Common myeloid progenitor, CD34-positive (primary cell): ENCODE measurements around the gene ALDH9A1.

Source experiments
- CTCF ChIA-PET: fragments of 350-600 bp; sonication (Branson Sonifier 250); formaldehyde crosslinking; loops from one replicate; lab custom pipeline; 2021; ENCODE audit warnings: antibody characterized with exemption; lab: Charles Lee
- POLR2A ChIA-PET: fragments of 350-600 bp; sonication (Branson Sonifier 250); formaldehyde crosslinking; loops from one replicate; lab custom pipeline; 2021; ENCODE audit warnings: antibody characterized with exemption; lab: Charles Lee
- DNase-seq, 3 donors: peaks; one replicate each; pipeline versions ENCODE4 v3.0.0 to v3.0.0-alpha.2; 2013
- H3K27ac ChIP-seq, 2 experiments: 1 replicate in 1 of 2; 2 replicates in 1 of 2; pipeline ENCODE4 v1.7.0; 2013; ENCODE audit warnings: inconsistent platforms in 2 of 2, low read length in 2 of 2, mild to moderate bottlenecking in 2 of 2, low read depth in 1 of 2, moderate library complexity in 1 of 2; ENCODE audit not compliant: severe bottlenecking in 2 of 2, insufficient read depth in 1 of 2, poor library complexity in 1 of 2
- H3K27me3 ChIP-seq, 5 experiments: replicated peaks in 2 of 5; 1 replicate in 3 of 5; 2 replicates in 2 of 5; pipeline versions ENCODE4 v1.6.1 to v1.7.0; 2013; ENCODE audit warnings: low read length in 4 of 5, mild to moderate bottlenecking in 2 of 5, moderate library complexity in 2 of 5, inconsistent platforms in 1 of 5; ENCODE audit not compliant: insufficient read depth in 5 of 5, control insufficient read depth in 4 of 5
- H3K36me3 ChIP-seq, 4 experiments: 1 replicate in 2 of 4; 2 replicates in 2 of 4; pipeline versions ENCODE4 v1.6.1 to v1.7.0; 2013; ENCODE audit warnings: low read length in 3 of 4, control low read depth in 1 of 4, mild to moderate bottlenecking in 1 of 4; ENCODE audit not compliant: control insufficient read depth in 4 of 4, insufficient read depth in 4 of 4
- H3K4me1 ChIP-seq, 4 experiments: 1 replicate in 3 of 4; 2 replicates in 1 of 4; pipeline versions ENCODE4 v1.6.1 to v1.7.1; 2013; ENCODE audit warnings: low read length in 3 of 4, mild to moderate bottlenecking in 3 of 4, control low read depth in 1 of 4, inconsistent platforms in 1 of 4, moderate library complexity in 1 of 4; ENCODE audit not compliant: control insufficient read depth in 4 of 4, insufficient read depth in 4 of 4; ENCODE audit errors: control extremely low read depth in 1 of 4
- H3K4me3 ChIP-seq, 7 experiments: 1 replicate in 4 of 7; 2 replicates in 3 of 7; pipeline versions ENCODE4 v1.5.1 to v1.7.0; 2013; ENCODE audit warnings: mild to moderate bottlenecking in 7 of 7, low read length in 6 of 7, moderate library complexity in 6 of 7, inconsistent platforms in 2 of 7, low read depth in 2 of 7, control low read depth in 1 of 7; ENCODE audit not compliant: insufficient read depth in 4 of 7, control insufficient read depth in 1 of 7; ENCODE audit errors: extremely low read depth in 1 of 7
- H3K9me3 ChIP-seq, 5 experiments: 1 replicate in 4 of 5; 2 replicates in 1 of 5; pipeline versions ENCODE4 v1.6.1 to v1.7.1; 2013; ENCODE audit warnings: low read length in 4 of 5, mild to moderate bottlenecking in 2 of 5, inconsistent platforms in 1 of 5, low read depth in 1 of 5, moderate library complexity in 1 of 5; ENCODE audit not compliant: control insufficient read depth in 4 of 5, insufficient read depth in 2 of 5; ENCODE audit errors: control extremely low read depth in 1 of 5
- WGBS: methylation state at CpG from one replicate; pipeline ENCODE4 v1.1.5; 2013; ENCODE audit not compliant: insufficient coverage; 5-methylcytosine and 5-hydroxymethylcytosine counted together

The ALDH9A1 gene

DNA sequence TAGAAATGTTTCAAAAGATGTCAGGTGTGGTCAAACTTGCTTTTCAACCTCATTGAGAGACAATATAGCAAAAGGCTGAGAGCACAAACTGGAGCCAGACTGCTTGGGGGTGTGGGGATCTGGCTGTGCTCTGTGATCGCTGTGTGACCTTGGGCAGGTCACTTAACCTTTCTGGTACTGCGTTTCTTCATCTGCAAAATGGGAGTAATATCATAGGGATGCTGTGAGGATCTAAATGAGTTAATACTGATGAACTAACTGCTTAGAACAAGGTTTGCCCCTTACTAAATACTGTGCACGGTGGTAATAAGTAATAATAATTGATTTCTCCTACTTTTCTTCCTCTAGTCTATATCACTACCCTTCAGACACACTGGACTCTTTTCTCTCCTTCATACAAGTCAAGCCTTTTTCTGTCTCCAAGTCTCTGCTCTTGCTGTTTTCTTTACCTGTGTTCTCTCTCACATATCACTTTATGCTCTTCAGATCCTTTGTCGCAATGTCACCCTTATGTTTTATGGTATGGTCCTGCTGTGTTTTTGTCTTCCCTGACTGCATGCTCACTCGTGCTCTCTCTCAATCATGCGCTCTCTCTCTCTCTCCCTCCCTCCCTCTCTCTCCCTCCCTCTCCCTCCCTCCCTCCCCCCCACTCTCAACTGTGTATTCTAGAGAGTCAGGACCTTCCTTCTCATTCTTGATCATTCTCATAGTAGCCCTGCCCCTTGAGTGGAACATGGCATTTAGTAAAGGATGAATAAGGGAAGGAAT lies 64.0 kb downstream of the ALDH9A1 start:
- no peak overlapping the region for H3K4me3 ChIP-seq
- DNase-seq, result no peak
- H3K9me3 ChIP-seq, result no peaks in the 10 kb centered on the region
- no peak overlapping the region for H3K27ac ChIP-seq
- POLR2A ChIA-PET, result no interaction called here
- CTCF ChIA-PET, result no interaction called here
- peaks cover 0 to 3% (median 0%) of the 10 kb centered on the region in 4 experiments for H3K36me3 ChIP-seq
- peaks cover 12 to 31% (median 21%) of the 10 kb centered on the region in 4 experiments for H3K4me1 ChIP-seq
- 100% methylated on average over 2 of the region's 6 CpGs for WGBS
- H3K27me3 ChIP-seq, result no peaks in the 10 kb centered on the region

DNA sequence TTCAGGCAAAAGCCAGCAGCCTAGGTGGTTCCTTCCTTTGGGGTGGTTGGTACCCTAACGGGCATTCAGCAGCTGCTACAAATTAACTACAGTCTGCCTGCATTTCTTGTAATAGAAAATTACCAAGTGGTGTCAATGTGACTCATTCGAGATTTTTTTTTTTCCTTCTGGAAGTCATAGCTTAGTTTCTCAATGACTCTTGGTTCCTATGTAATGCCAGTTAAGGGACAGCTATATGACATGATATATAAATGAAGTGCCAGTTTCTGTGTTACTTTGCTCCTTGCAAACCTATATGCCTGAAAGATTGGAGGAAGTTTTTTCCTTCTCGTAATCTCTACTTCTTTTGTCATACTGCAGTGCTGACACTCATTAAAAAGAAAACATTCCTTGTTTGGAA lies 64.7 kb downstream of the ALDH9A1 start:
- DNase-seq, result peak in 2 of 3 donors; percentile 27 to 48
- no peaks in the 10 kb centered on the region for H3K9me3 ChIP-seq
- ChIA-PET POLR2A (no interaction called here), CTCF (interaction anchor here (0.7 to 1.9 kb wide), 2 partner anchors 11 to 225 kb away, joined by 3 to 5 read pairs; no protein-coding TSS in a partner anchor)
- H3K36me3 ChIP-seq, result peaks cover 0 to 3% (median 0%) of the 10 kb centered on the region in 4 experiments
- no CpG with 5 or more reads among the region's 3 CpGs for WGBS
- peaks cover 14 to 31% (median 22%) of the 10 kb centered on the region in 4 experiments for H3K4me1 ChIP-seq
- H3K27ac ChIP-seq, result no peak overlapping the region
- H3K27me3 ChIP-seq, result no peaks in the 10 kb centered on the region
- H3K4me3 ChIP-seq, result no peak overlapping the region

DNA sequence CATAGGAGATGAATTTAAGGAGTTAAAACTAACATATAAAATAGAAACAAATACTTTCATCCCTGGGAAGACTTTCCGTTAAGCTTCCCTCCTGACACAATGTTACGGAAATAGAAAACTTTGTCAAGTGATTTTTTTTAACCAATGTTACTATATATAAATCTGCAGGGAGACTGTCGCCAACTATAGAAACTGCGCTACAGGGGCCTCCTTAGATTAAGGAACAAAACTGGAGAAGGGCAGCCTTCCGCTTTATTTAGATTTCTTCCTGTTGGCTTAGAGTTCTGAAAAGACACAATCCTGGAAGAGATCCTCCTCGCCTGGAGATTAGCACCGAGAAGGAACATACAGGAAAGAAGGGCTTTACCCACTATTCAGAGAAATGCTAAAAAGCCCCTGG lies 65.9 kb downstream of the ALDH9A1 start:
- WGBS, result 29% methylated on average over 4 of the region's 7 CpGs
- Histone ChIP-seq H3K4me3 (peak overlapping the region in 5 of 7 experiments; percentile 92 to 99 (median 95)), H3K27me3 (no peaks in the 10 kb centered on the region), H3K27ac (peak overlapping the region in 1 of 2 experiments; percentile 84), H3K36me3 (peaks cover 0 to 3% (median 0%) of the 10 kb centered on the region in 4 experiments), H3K4me1 (peaks cover 14 to 28% (median 22%) of the 10 kb centered on the region in 4 experiments), H3K9me3 (no peaks in the 10 kb centered on the region)
- ChIA-PET CTCF (interaction anchor here (0.6 to 1.9 kb wide), 5 partner anchors 12 to 92 kb away, joined by 3 to 5 read pairs (median 3); no protein-coding TSS in a partner anchor), POLR2A (interaction anchor here (0.6 kb wide), 2 partner anchors 12 to 246 kb away, joined by 3 read pairs; no protein-coding TSS in a partner anchor)
- peak in 1 of 3 donors; percentile 10 for DNase-seq

DNA sequence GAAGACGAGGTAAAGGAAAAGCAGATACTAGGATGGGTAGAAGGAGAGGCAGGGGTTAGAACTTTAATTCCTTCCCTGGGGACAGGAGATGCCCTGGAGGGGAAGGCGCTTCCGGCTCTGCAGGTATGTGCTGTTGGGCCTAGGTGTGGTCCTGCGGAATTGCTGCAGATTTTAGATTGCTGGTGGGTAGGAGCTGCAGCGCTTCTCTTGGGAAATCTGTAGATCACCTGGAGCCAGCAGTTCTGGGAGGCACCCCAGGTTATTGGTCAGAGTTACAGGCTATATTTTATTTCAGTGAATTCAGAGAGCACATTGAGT lies 66.3 kb downstream of the ALDH9A1 start:
- Histone ChIP-seq H3K4me3 (peak overlapping the region in 6 of 7 experiments; percentile 88 to 99 (median 94)), H3K27me3 (no peaks in the 10 kb centered on the region), H3K9me3 (no peaks in the 10 kb centered on the region), H3K4me1 (peaks cover 14 to 27% (median 21%) of the 10 kb centered on the region in 4 experiments), H3K27ac (peak overlapping the region in 1 of 2 experiments; percentile 84), H3K36me3 (peaks cover 0 to 3% (median 0%) of the 10 kb centered on the region in 4 experiments)
- no peak for DNase-seq
- ChIA-PET POLR2A (interaction anchor here (0.6 kb wide), 2 partner anchors 12 to 246 kb away, joined by 3 read pairs; no protein-coding TSS in a partner anchor), CTCF (interaction anchor here (0.6 to 1.9 kb wide), 6 partner anchors 13 to 93 kb away, joined by 3 to 5 read pairs (median 3); no protein-coding TSS in a partner anchor)
- WGBS, result 17% methylated on average over 4 of the region's 5 CpGs

DNA sequence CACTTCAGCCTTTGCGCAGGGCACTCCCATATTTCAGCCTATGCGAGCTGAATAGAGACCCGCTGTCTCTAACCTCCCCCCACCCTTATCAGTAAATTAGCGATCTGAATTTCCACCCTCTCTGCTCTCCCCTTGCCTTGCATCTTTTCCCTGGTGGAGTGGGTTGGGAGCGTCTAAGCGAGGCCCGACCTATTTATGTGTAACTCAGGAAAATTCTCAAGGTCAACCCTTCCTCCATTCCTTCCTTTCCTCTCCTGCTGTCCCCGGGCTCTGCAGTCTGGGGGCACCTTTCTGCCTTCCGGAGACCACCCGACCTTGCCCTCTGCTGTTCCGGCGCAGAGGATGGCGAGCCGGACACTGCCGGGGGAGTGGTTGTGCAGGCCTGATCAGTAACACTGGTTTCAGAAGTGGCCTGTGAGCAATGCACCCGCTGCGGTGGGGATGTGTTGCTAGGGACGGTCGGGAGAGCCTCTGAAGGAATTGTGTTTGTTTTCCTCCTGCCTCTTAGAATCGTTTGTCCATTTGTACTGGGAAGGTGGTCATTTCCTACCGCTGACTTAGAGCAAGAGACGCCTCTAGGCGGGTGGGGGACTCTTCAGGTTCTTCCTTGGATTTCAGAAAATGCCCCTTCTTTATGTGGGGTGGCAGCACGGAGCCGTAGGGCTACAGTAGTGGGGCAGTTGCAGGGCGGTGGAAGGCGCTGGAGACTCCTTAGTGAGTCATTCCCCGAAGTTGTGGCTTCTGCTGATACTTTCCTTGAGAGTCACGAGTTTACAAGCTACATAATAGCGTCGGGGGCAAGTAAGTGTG lies 66.8 kb downstream of the ALDH9A1 start:
- Histone ChIP-seq H3K36me3 (no peaks in the 10 kb centered on the region), H3K4me3 (peak overlapping the region; percentile 86 to 99 (median 93)), H3K4me1 (peaks cover 14 to 27% (median 21%) of the 10 kb centered on the region in 4 experiments), H3K27ac (peak overlapping the region in 1 of 2 experiments; percentile 84), H3K27me3 (no peaks in the 10 kb centered on the region), H3K9me3 (no peaks in the 10 kb centered on the region)
- 0% methylated on average over 24 of the region's 31 CpGs for WGBS
- ChIA-PET POLR2A (interaction anchor here (0.6 kb wide), 2 partner anchors 13 to 247 kb away, joined by 3 read pairs; no protein-coding TSS in a partner anchor), CTCF (interaction anchor here (0.6 to 1.9 kb wide), 6 partner anchors 13 to 93 kb away, joined by 3 to 5 read pairs (median 3); no protein-coding TSS in a partner anchor)
- peak; percentile 74 to 92 (median 89) for DNase-seq

DNA sequence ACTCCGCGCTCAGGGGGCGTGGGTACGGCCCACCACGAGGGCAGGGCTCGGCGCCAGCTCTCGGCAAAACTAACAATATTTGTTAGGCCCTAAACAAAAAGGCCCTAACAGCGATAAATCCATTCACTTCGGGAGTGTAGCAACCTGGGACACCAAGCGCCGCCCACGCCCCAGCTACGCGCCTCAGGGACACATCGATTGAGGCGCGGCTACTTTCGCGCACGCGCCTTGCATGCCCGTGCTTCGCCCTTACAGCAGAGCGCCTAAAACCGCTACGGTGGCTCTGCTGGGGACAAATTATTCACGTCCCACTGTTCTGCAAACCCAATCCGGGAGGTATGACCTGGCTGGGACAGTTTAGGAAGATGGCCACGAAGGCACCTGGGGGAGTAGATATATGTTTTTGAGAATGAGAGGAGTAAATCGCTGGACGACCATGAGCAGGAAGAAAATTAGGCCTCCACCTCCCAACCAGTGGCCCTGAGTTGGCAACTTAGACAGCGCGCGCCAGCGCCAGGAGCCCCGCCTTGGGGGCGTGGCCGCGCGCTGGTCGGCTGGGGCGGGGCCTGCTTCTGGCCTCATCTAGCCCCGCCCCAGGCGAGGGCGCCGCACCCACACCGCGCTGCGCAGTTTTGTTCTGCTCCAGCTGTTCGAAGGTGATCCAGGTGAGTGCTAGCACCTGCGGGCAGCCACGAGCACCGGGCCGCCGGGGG lies 67.6 kb downstream of the ALDH9A1 start, which contains the start of gene MGST3:
MGST3 (plus strand) TSS at position 606 of the 713 bp plus-strand sequence. CDS start 18,614 bp downstream, outside the sequence.
- peak within 1 kb of the TSS; percentile 44 to 84 for H3K27ac ChIP-seq
- ChIA-PET POLR2A (no interaction called here), CTCF (interaction anchor here (1.3 kb wide), 1 partner anchor 67 kb away, joined by 5 read pairs; no protein-coding TSS in a partner anchor)
- peaks cover 14 to 27% (median 21%) of the 10 kb centered on the region in 4 experiments for H3K4me1 ChIP-seq
- no peaks in the 10 kb centered on the region for H3K27me3 ChIP-seq
- peak; percentile 95 to 98 (median 97) for DNase-seq
- H3K4me3 ChIP-seq, result peak within 1 kb of the TSS; percentile 86 to 99 (median 93)
- no peaks in the 10 kb centered on the region for H3K9me3 ChIP-seq
- 0% methylated on average over 46 of the region's 56 CpGs for WGBS
- H3K36me3 ChIP-seq, result no peaks in the 10 kb centered on the region
